Dermis microvascular lymphatic vessel endothelial cell (primary cell): Measurements from ENCODE around the gene HTR5A. TPM values are rescaled to one million over a fixed set of nuclear protein-coding genes. Genes with fewer than 3 reads are reported as not detected.

ENCODE experiments used
- DNase-seq, 2 donors: peaks; one replicate each; pipeline versions ENCODE4 v3.0.0 to v3.0.0-alpha.2; 2010; ENCODE audit warnings: low read depth in 2 of 2
- total RNA-seq: library from RNA; depleted of rRNA; stranded (reverse); fragments of >200 nt; gene quantifications from 2 replicates; pipeline ENCODE4 v1.2.1, GENCODE V29; 2014

The HTR5A gene
- total RNA-seq, 1 donor from 2014 or later, result not detected

- DNase-seq, result no peak
Measured at GRCh38 chr7:155084969-155085368, 14.8 kb downstream of the HTR5A start.

GRCh38 chr7:155090684-155091083 is 20.6 kb downstream of the HTR5A start:
- DNase-seq, result no peak

GRCh38 chr7:155093596-155093995 is 23.5 kb downstream of the HTR5A start:
- DNase-seq, result no peak

GRCh38 chr7:155094636-155095135 is 24.6 kb downstream of the HTR5A start:
- no peak for DNase-seq

GRCh38 chr7:155097338-155097737 is 27.2 kb downstream of the HTR5A start:
- DNase-seq, result no peak

- DNase-seq, result no peak
Measured at GRCh38 chr7:155103839-155104238, 33.7 kb downstream of the HTR5A start.

- no peak for DNase-seq
Measured at GRCh38 chr7:155104913-155105312, 34.8 kb downstream of the HTR5A start.

GRCh38 chr7:155106356-155106755 is 36.2 kb downstream of the HTR5A start:
- no peak for DNase-seq

GRCh38 chr7:155107126-155107525 is 37.0 kb downstream of the HTR5A start:
- DNase-seq, result no peak

GRCh38 chr7:155108144-155108901 is 38.2 kb downstream of the HTR5A start:
- DNase-seq, result no peak

GRCh38 chr7:155109121-155109520 is 39.0 kb downstream of the HTR5A start:
- DNase-seq, result no peak

GRCh38 chr7:155115288-155115687 is 45.2 kb downstream of the HTR5A start:
- no peak for DNase-seq

GRCh38 chr7:155119801-155120382 is 49.8 kb downstream of the HTR5A start:
- DNase-seq, result no peak

- DNase-seq, result no peak
Measured at GRCh38 chr7:155120460-155120859, 50.3 kb downstream of the HTR5A start.

GRCh38 chr7:155122831-155123230 is 52.7 kb downstream of the HTR5A start:
- DNase-seq, result no peak

- no peak for DNase-seq
Measured at GRCh38 chr7:155123413-155123812, 53.3 kb downstream of the HTR5A start.

- DNase-seq, result no peak
Measured at GRCh38 chr7:155124706-155125105, 54.6 kb downstream of the HTR5A start.

- no peak for DNase-seq
Measured at GRCh38 chr7:155129186-155129585, 59.1 kb downstream of the HTR5A start.

- DNase-seq, result no peak
Measured at GRCh38 chr7:155129789-155130188, 59.7 kb downstream of the HTR5A start.

GRCh38 chr7:155130493-155130892 is 60.4 kb downstream of the HTR5A start:
- no peak for DNase-seq

- no peak for DNase-seq
Measured at GRCh38 chr7:155131090-155131489, 61.0 kb downstream of the HTR5A start.

GRCh38 chr7:155132431-155132830 is 62.3 kb downstream of the HTR5A start:
- no peak for DNase-seq

- no peak for DNase-seq
Measured at GRCh38 chr7:155136619-155137243, 66.6 kb downstream of the HTR5A start.
